Ovary (tissue), 9 donors: ENCODE measurements around the gene OR5K3. TPM values are rescaled to one million over a fixed set of nuclear protein-coding genes. Genes with fewer than 3 reads are reported as not detected.

Experiments
- DNase-seq, 5 donors: peaks; one replicate each; pipeline ENCODE4 v3.0.0-alpha.2; 2019 to 2020
- H3K27ac ChIP-seq, 2 donors: fragments of 200-600 bp; one replicate each; pipeline versions ENCODE4 v1.5.1 to v1.8.0; 2019 to 2022
- H3K27me3 ChIP-seq: fragments of 200-600 bp; one replicate; pipeline ENCODE4 v1.8.0; 2022
- H3K36me3 ChIP-seq: fragments of 200-600 bp; sonication (generic); one replicate; pipeline ENCODE4 v1.5.1; 2019
- H3K4me1 ChIP-seq: one replicate; pipeline ENCODE4 v1.8.1; 2013; ENCODE audit warnings: mild to moderate bottlenecking, moderate library complexity; ENCODE audit not compliant: insufficient read depth
- H3K4me3 ChIP-seq: fragments of 200-600 bp; sonication (generic); one replicate; pipeline ENCODE4 v1.5.1; 2017
- H3K9me3 ChIP-seq, 2 donors: fragments of 200-600 bp in 1 of 2; sonication (generic) in 1 of 2; one replicate each; pipeline versions ENCODE4 v1.5.1 to v1.8.1; 2013 to 2019; ENCODE audit warnings: mild to moderate bottlenecking in 1 of 2, moderate library complexity in 1 of 2
- CTCF ChIP-seq, 3 donors: fragments of 450-650 bp in 2 of 3; fragments of 200-600 bp in 1 of 3; IDR thresholded peaks; one replicate each; pipeline versions ENCODE4 v1.5.1 to v1.8.0; 2016 to 2022; ENCODE audit warnings: antibody characterized with exemption in 3 of 3, mild to moderate bottlenecking in 1 of 3
- EP300 ChIP-seq: sonication (generic); formaldehyde crosslinking; IDR thresholded peaks from one replicate; pipeline ENCODE4 v1.6.1; 2017; ENCODE audit warnings: antibody characterized with exemption
- POLR2A ChIP-seq: fragments of 450-650 bp; IDR thresholded peaks from one replicate; pipeline ENCODE4 v1.6.1; 2017; ENCODE audit warnings: antibody characterized with exemption, mild to moderate bottlenecking, moderate library complexity
- WGBS, 3 donors: extraction: QIAGEN DNeasy Blood & Tissue Kit in 1 of 3; methylation state at CpG; one replicate each; pipeline versions ENCODE4 v1.1.5 to v1.1.7; 2013 to 2017; 5-methylcytosine and 5-hydroxymethylcytosine counted together
- intact Hi-C, 4 donors: fragments of 100-400 bp; cut with DNase I; formaldehyde crosslinking; loops; one replicate each; pipeline versions ENCODE4 v1.11.0 to v1.15.1; 2022 to 2023
- polyA plus RNA-seq, 2 donors: library from polyadenylated mRNA; stranded (reverse); fragments of 200-250 nt in 1 of 2; fragments of 350-450 nt in 1 of 2; fragmentation: Illumina TruSeq in 1 of 2; extraction: RNeasy Lipid Tissue Mini Kit (QIAGEN cat#74804) in 1 of 2; gene quantifications; one replicate each; pipeline ENCODE4 v1.2.3, GENCODE V29; 2013 to 2014
- total RNA-seq, 7 donors: library from RNA; depleted of rRNA in 2 of 7; stranded (reverse); fragments of >200 nt in 2 of 7; fragmentation: NEBNext Ultra II Directional in 3 of 7; extraction: Animal tissue kit (Norgen Biotek cat#: 25700) in 3 of 7; gene quantifications; one replicate each; pipeline versions ENCODE4 v1.1.0 to v1.2.4, GENCODE V29; 2016 to 2023
- donor health status: DM: no; HTN: no; CAD: no; lungs with moderate emphysema.
- donor health status: DM: no; HTN: no; CAD: no.
- donor health status: Bipolar disorder and iron deficiency.
- donor health status: DM: yes; HTN: yes; CAD: no.
- donor health status: DM: no; HTN: no; CAD: no.
- donor health status: DM: yes; HTN: yes; CAD: no.

Gene OR5K3
- total and polyA plus RNA-seq, 9 donors, result not detected

GRCh38 chr3:98353554-98353953 lies 36.9 kb upstream of the OR5K3 start, which contains the start of gene OR5K4:
TSS of gene OR5K4 (plus strand) at chr3:98353854. CDS start at chr3:98353854, 0 bp downstream.
- Histone ChIP-seq H3K4me1 (no peaks in the 10 kb centered on the region), H3K27ac (no peak within 1 kb of the TSS), H3K36me3 (no peaks in the 10 kb centered on the region), H3K9me3 (no peaks in the 10 kb centered on the region), H3K27me3 (no peaks in the 10 kb centered on the region), H3K4me3 (no peak within 1 kb of the TSS)
- intact Hi-C loops, result no loop called here
- TF ChIP-seq CTCF (IDR thresholded peaks at IDR 0.05) (no peak), EP300 (no peak), POLR2A (no peak)
- DNase-seq, result no peak
- WGBS, 3 donors, result 64 to 78% (median 74%) methylated on average over 2 of the region's 2 CpGs

DNA sequence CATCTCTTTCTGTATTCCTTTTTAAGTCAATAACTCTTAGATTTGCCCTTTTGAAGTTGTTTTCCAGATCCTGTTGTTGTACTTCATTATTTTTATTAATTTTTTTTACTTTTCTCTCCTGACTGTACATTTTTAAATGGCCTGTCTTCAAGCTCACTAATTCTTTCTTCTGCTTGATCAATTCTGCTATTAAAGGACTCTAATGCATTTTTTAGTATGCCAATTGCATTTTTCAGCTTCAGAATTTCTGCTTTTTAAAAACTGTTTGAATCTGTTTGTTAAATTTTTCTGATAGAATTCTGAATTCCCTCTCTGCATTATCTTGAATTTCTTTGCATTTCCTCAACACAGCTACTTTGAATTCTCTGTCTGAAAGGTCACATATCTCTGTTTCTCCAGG lies 31.2 kb upstream of the OR5K3 start:
- TF ChIP-seq EP300 (no peak), POLR2A (no peak), CTCF (IDR thresholded peaks at IDR 0.05) (no peak)
- no peaks in the 10 kb centered on the region for H3K9me3 ChIP-seq

DNA sequence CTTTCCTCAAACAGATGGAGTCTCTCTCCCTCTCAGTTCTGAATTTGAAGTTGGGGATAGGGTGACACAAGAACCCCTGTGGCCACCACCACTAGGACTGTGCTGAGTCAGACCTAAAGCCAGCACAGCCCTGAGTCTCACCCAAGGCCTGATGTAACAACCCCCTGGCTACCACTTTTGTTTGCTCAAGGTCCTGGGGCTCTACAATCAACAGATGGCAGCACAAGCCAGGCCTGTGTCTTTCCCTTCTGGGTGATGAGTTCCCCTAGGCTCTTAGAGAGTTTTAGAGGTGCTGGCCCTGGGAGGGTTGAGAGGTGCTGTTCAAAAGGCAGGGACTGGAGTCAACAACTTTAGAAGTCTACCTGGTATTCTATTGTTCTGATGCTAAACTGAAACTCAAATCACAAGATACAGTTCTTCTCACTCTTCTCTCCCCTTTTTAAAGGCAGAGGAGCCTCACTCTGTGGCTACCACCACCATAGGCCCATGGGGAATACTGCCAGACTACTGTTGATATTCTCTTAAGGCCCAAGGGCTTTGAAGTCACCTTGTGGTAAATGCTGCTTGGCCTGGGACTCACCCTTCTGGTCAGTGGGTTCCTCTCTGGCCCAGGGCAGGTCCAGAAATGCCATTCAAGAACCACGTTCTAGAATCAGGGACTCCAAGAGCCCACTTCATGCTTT lies 30.3 kb upstream of the OR5K3 start:
- no peaks in the 10 kb centered on the region for H3K27me3 ChIP-seq
- no peak overlapping the region for H3K27ac ChIP-seq
- WGBS, 3 donors, result 65 to 89% (median 77%) methylated on average over 1 of the region's 1 CpG
- H3K36me3 ChIP-seq, result no peaks in the 10 kb centered on the region
- no peaks in the 10 kb centered on the region for H3K4me1 ChIP-seq
- H3K4me3 ChIP-seq, result no peak overlapping the region
- DNase-seq, result no peak
- H3K9me3 ChIP-seq, result no peaks in the 10 kb centered on the region
- intact Hi-C loops, result no loop called here
- no peak for TF ChIP-seq EP300
- TF ChIP-seq POLR2A, result no peak
- TF ChIP-seq CTCF (IDR thresholded peaks at IDR 0.05), result no peak

More for the DNA sequence above, 31.2 kb upstream of the OR5K3 start:
- no peaks in the 10 kb centered on the region for H3K27me3 ChIP-seq
- H3K36me3 ChIP-seq, result no peaks in the 10 kb centered on the region
- intact Hi-C loops, result no loop called here
- no peak for DNase-seq
- H3K4me3 ChIP-seq, result no peak overlapping the region
- H3K27ac ChIP-seq, result no peak overlapping the region
- no peaks in the 10 kb centered on the region for H3K4me1 ChIP-seq

GRCh38 chr3:98360681-98361080 lies 29.8 kb upstream of the OR5K3 start:
- Histone ChIP-seq H3K9me3 (no peaks in the 10 kb centered on the region), H3K36me3 (no peaks in the 10 kb centered on the region), H3K27me3 (no peaks in the 10 kb centered on the region), H3K27ac (no peak overlapping the region), H3K4me3 (no peak overlapping the region), H3K4me1 (no peaks in the 10 kb centered on the region)
- 96 to 98% (median 98%) methylated on average over 3 of the region's 3 CpGs for WGBS, 3 donors
- DNase-seq, result no peak
- intact Hi-C loops, result no loop called here
- no peak for TF ChIP-seq CTCF (IDR thresholded peaks at IDR 0.05)
- no peak for TF ChIP-seq POLR2A
- TF ChIP-seq EP300, result no peak
